Stimulated activated CD4-positive, alpha-beta T cell treated with anti-CD3 and anti-CD28 coated beads, Interleukin-2, amount 100 ng/mL, for 24 hours (primary cell): Measurements from ENCODE around the gene AREL1.
A peak's percentile ranks its signal among the peaks of the same experiment; 100 is the strongest.

ENCODE experiments used
- DNase-seq, 2 donors: peaks; one replicate each; pipeline ENCODE4 v3.0.0-alpha.2; 2020

The AREL1 gene

DNA sequence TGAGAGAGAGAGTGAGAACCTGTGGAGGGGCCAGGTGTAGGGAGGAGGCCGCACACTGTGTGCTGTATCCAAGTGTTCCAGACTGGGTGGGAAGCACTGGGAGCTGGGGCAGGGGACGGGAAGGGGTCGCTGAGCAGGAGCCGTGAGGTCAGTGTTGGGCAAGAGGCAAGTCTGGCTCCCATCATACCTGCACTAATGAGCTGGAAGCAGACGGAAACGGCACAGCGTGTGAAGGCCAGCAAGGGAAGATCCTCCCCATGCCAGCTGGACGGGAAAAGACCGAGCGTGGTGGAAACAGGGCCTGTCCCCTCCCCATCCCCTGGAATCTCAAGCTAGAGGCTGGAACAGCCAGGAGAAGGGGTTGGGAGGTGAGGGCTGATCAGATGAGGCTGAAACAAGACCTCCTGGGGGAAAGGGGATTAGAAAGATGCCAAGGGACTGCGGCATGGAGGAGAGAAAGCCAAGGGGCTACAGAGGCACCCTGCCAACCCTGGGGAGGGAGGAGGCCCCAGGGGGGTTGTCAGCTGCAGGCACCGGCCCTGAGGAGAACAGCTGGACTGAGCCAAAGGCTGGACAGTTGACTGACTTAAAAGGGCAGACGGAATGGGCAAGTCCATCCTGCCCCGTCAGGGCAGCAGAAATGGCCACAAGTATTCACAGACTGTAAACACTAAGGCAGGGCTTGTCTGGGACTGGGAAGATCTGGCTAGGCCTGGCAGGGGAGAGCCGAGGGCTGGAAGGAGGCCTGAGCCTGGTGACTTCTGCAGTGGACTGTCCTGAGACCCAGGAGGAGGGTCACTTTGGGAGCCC, 81.8 kb downstream of the AREL1 start:
- no peak for DNase-seq

GRCh38 chr14:74628418-74628817, 84.5 kb downstream of the AREL1 start:
- DNase-seq, result no peak

GRCh38 chr14:74627076-74627475, 85.8 kb downstream of the AREL1 start:
- DNase-seq, result no peak

DNA sequence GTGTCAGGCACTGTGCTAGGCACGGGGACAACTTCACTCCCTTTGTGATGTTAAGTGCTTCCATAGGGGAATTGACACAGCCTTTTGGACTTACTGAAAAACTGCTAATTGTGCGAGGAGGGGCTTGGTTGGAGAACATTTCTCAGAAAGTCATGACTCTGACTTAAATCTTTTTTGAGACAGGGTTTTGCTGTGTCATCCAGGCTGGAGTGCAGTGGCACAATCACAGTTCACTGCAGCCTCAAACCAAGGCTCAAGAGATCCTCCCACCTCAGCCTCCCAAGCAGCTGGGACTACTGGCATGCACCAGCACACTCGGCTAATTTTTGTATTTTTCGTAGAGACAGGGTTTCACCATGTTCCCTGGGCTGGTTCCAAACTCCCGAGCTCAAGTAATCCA, 90.6 kb downstream of the AREL1 start:
- DNase-seq, result no peak

GRCh38 chr14:74621556-74621955, 91.3 kb downstream of the AREL1 start:
- DNase-seq, result no peak

GRCh38 chr14:74620923-74621322, 92.0 kb downstream of the AREL1 start:
- no peak for DNase-seq

DNA sequence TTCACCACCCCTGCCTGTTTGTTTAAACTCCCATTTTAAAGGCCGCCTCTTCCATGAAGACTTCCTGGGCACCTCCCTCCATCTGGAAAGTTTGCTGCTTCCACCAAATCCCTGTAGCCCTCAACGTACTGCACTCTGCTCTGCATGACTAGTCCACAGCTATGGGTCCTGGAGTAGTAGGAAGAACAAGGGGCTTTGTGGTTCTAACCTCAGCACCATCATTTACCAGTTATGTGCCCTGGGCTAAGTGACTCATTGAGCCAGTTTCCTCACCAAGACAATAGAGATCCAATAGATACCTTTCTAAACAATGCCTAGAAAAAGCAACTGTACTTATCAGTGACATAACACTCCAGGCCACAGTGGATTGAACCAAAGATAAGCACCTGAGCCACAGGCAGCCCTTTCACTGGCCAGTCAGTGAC, 92.4 kb downstream of the AREL1 start:
- peak in 1 of 2 donors; percentile 28 for DNase-seq

GRCh38 chr14:74619672-74620131, 93.2 kb downstream of the AREL1 start:
- DNase-seq, result no peak

DNA sequence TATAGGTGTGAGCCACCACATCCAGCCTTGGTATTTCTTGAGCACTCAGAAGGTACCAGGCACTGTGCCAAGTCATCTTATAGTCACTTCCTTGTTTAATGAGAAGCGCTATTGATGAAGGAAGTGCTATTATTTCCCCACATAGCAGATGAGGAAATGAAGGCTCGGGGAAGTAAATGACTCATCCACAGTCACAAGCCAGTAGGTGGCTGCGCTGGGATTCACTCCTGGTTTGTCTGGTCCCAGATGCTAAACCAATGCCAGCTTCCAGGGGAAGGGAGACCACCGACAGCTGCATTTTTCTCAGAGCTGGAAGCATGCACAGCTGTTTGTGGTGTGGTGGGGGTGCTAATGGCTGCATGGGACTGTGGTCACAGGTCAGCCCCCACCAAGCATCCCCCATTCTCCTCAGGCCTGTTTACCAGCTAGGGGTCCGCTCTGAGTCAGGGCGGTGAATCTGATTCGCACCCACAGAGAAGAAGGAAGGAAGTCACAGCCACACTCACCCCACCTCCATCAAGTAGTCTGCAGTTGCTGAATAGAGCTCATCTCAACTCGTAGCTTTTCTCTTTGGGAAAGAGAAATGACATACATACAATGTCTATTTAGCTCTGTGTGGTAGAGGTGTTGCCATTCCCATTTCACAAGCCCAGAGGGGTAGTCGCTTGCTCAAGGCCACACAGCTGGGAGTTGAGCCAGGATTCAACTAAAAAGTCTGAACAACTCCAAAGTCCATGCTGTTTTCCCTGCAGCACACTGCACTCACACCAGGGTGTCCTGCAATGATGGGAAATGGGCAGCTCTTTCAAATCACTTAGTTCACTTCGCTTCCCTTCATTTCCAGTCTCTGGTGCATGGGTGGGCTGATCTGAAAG, 94.6 kb downstream of the AREL1 start:
- DNase-seq, result peak; percentile 49 to 62

- DNase-seq, result no peak
These were observed 95.7 kb downstream of the AREL1 start for GRCh38 chr14:74616996-74617700.

GRCh38 chr14:74616507-74616906, 96.4 kb downstream of the AREL1 start:
- peak; percentile 28 to 39 for DNase-seq

DNA sequence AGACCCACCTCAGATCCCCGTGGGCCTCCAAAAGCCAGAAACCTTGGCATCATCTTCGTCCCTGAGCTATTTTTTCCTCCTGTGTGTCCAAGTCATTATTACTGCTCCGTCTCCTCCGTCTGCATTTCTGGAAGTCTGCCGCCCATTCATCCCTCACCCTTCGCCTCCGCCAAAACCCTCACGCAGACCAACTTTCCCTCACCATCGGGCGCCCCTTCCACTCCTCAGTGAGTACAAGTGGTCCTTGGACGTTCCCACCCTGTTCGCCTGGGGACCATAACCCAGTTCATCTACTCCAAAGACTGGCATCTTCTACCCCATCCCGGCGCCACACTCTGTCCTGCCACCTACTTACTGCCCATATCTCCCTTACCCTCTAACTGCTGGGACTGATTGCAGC, 97.1 kb downstream of the AREL1 start:
- no peak for DNase-seq

GRCh38 chr14:74614508-74615495, 98.1 kb downstream of the AREL1 start:
- DNase-seq, result no peak

DNA sequence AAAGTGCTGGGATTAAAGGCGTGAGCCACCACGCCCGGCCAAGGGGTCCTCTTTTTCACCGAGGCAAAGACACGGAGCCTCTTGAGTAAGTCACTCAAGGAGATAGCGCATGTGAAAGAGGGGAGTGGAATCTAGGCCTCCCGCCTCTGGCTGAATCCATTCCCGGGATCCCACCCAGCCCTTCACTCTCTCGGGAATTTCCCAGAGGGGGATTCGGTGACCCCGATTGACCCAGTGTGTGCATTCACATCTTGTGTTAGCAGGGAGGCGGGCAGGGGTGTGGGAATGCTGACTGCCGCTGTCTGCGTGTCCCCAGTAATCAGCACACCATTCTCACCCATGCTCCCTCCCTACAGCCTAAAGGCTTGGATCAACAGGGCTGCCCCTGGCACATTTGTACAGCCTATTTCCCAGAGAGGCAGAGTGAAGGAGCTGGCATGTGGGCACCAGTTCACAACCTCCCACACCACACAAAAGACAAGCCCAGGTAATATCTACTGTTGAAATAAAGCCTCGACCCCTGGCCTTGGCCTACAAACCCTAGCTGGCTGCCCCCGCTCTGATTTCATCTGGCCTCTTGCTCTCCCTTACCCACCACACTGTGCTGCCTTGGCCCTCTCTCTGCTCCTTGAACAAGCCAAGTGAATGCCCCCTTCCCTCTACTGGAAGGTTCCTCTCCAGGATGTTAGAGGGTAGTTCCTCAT, 99.5 kb downstream of the AREL1 start:
- DNase-seq, result no peak

GRCh38 chr14:74612350-74613021, 100.4 kb downstream of the AREL1 start:
- DNase-seq, result peak; percentile 86

- peak; percentile 30 to 34 for DNase-seq
These were observed 101.1 kb downstream of the AREL1 start, which contains the start of gene LTBP2 for GRCh38 chr14:74611650-74612349. TSS of gene LTBP2 (minus strand) at chr14:74612237. CDS start at chr14:74611944, 293 bp downstream.
